ENCODE measurements around the gene DPP6.
"Not testable (repeated sequence)": the region's sequence is repeated elsewhere in the genome, so short reads cannot be mapped to it uniquely, and the experiment has no call there.

The DPP6 gene

GRCh38 chr7:154677454-154677853, 625.3 kb downstream of the DPP6 start:
- no peak for DNase-seq (ENCODE audit: extremely low spot score, insufficient read length, low read depth)
- no peak for FAIRE-seq

GRCh38 chr7:154678001-154678550, 625.9 kb downstream of the DPP6 start:
- FAIRE-seq; DNase-seq (ENCODE audit: extremely low spot score, insufficient read length, low read depth): not testable (repeated sequence)

- no peak for DNase-seq (ENCODE audit: extremely low spot score, insufficient read length, low read depth)
- FAIRE-seq: no peak
These were observed 627.3 kb downstream of the DPP6 start for GRCh38 chr7:154679379-154680053.

- DNase-seq (ENCODE audit: extremely low spot score, insufficient read length, low read depth) (no peak), FAIRE-seq (no peak)
These were observed 628.9 kb downstream of the DPP6 start for GRCh38 chr7:154680894-154681659.

- FAIRE-seq (no peak), DNase-seq (ENCODE audit: extremely low spot score, insufficient read length, low read depth) (no peak)
These were observed 629.8 kb downstream of the DPP6 start for GRCh38 chr7:154682003-154682402.

GRCh38 chr7:154684666-154685563, 632.7 kb downstream of the DPP6 start:
- DNase-seq (ENCODE audit: extremely low spot score, insufficient read length, low read depth) (no peak), FAIRE-seq (no peak)

GRCh38 chr7:154685564-154685901, 633.3 kb downstream of the DPP6 start:
- no peak for DNase-seq (ENCODE audit: extremely low spot score, insufficient read length, low read depth)
- no peak for FAIRE-seq

GRCh38 chr7:154686305-154686704, 634.1 kb downstream of the DPP6 start:
- no peak for FAIRE-seq
- no peak for DNase-seq (ENCODE audit: extremely low spot score, insufficient read length, low read depth)

- DNase-seq (ENCODE audit: extremely low spot score, insufficient read length, low read depth) (no peak), FAIRE-seq (no peak)
These were observed 636.8 kb downstream of the DPP6 start for GRCh38 chr7:154688952-154689351.

GRCh38 chr7:154690411-154690810, 638.2 kb downstream of the DPP6 start:
- no peak for DNase-seq (ENCODE audit: extremely low spot score, insufficient read length, low read depth)
- FAIRE-seq: no peak

GRCh38 chr7:154693661-154694060, 641.5 kb downstream of the DPP6 start:
- no peak for DNase-seq (ENCODE audit: extremely low spot score, insufficient read length, low read depth)
- no peak for FAIRE-seq

GRCh38 chr7:154695836-154696235, 643.6 kb downstream of the DPP6 start:
- DNase-seq (ENCODE audit: extremely low spot score, insufficient read length, low read depth) (no peak), FAIRE-seq (no peak)

GRCh38 chr7:154696556-154696955, 644.4 kb downstream of the DPP6 start:
- FAIRE-seq (no peak), DNase-seq (ENCODE audit: extremely low spot score, insufficient read length, low read depth) (no peak)

- FAIRE-seq (no peak), DNase-seq (ENCODE audit: extremely low spot score, insufficient read length, low read depth) (no peak)
These were observed 646.6 kb downstream of the DPP6 start for GRCh38 chr7:154698726-154699291.

GRCh38 chr7:154699417-154699816, 647.2 kb downstream of the DPP6 start:
- DNase-seq (ENCODE audit: extremely low spot score, insufficient read length, low read depth) (no peak), FAIRE-seq (no peak)

GRCh38 chr7:154709840-154710520, 657.8 kb downstream of the DPP6 start:
- DNase-seq (ENCODE audit: extremely low spot score, insufficient read length, low read depth): no peak
- no peak for FAIRE-seq

GRCh38 chr7:154720016-154720415, 667.8 kb downstream of the DPP6 start:
- DNase-seq (ENCODE audit: extremely low spot score, insufficient read length, low read depth): no peak
- FAIRE-seq: no peak

- DNase-seq (ENCODE audit: extremely low spot score, insufficient read length, low read depth): no peak
- FAIRE-seq: no peak
These were observed 668.9 kb downstream of the DPP6 start for GRCh38 chr7:154721086-154721485.

GRCh38 chr7:154726368-154726767, 674.2 kb downstream of the DPP6 start:
- FAIRE-seq (no peak), DNase-seq (ENCODE audit: extremely low spot score, insufficient read length, low read depth) (no peak)

GRCh38 chr7:154729056-154729455, 676.9 kb downstream of the DPP6 start:
- DNase-seq (ENCODE audit: extremely low spot score, insufficient read length, low read depth): no peak
- FAIRE-seq: no peak
